H1 (cell line): ENCODE measurements around the gene ERGIC3. TPM values are rescaled to one million over a fixed set of nuclear protein-coding genes. Genes with fewer than 3 reads are reported as not detected.
A peak's percentile ranks its signal among the peaks of the same experiment; 100 is the strongest.

Experiments used
- CTCF ChIA-PET: fragments of 300-600 bp; sonication (Branson Sonifier 250); formaldehyde crosslinking; loops from one replicate; lab custom pipeline; 2021; ENCODE audit not compliant: partially characterized antibody; lab: Charles Lee
- POLR2A ChIA-PET: fragments of 300-600 bp; sonication (Branson Sonifier 250); formaldehyde crosslinking; loops from one replicate; lab custom pipeline; 2021; ENCODE audit warnings: inconsistent platforms; ENCODE audit not compliant: partially characterized antibody; lab: Charles Lee
- DNase-seq, 2 experiments: peaks; one replicate each; pipeline versions ENCODE4 v3.0.0 to v3.0.0-alpha.2; 2010 to 2022; ENCODE audit warnings: low spot score in 2 of 2, low read depth in 1 of 2, mixed read lengths in 1 of 2
- FAIRE-seq: peaks from 2 replicates; lab custom pipeline; 2011; peaks lifted over from hg19 to GRCh38; lab: Jason Lieb, UNC
- H2AFZ ChIP-seq: 2 replicates; pipeline ENCODE4 v1.8.1; 2012; ENCODE audit warnings: low read length, inconsistent platforms
- H2AK5ac ChIP-seq: 2 replicates; pipeline ENCODE4 v1.6.1; 2013; ENCODE audit warnings: low read depth, low read length
- H2BK120ac ChIP-seq: replicated peaks from 2 replicates; pipeline ENCODE3; 2013; ENCODE audit warnings: low read depth, low read length, inconsistent platforms
- H2BK12ac ChIP-seq: 2 replicates; pipeline ENCODE4 v1.6.1; 2013; ENCODE audit warnings: low read depth, low read length
- H2BK15ac ChIP-seq: 2 replicates; pipeline ENCODE4 v1.6.1; 2013; ENCODE audit warnings: low read length
- H2BK20ac ChIP-seq: 2 replicates; pipeline ENCODE4 v1.6.1; 2013; ENCODE audit warnings: low read length
- H2BK5ac ChIP-seq: 2 replicates; pipeline ENCODE4 v1.6.1; 2013; ENCODE audit warnings: low read depth, low read length
- H3K14ac ChIP-seq: 2 replicates; pipeline ENCODE4 v1.6.1; 2013; ENCODE audit warnings: inconsistent platforms; ENCODE audit not compliant: insufficient read length
- H3K18ac ChIP-seq: 2 replicates; pipeline ENCODE4 v1.6.1; 2013; ENCODE audit warnings: low read length; ENCODE audit errors: extremely low read depth
- H3K23ac ChIP-seq: 2 replicates; pipeline ENCODE4 v1.6.1; 2013; ENCODE audit warnings: inconsistent platforms; ENCODE audit not compliant: insufficient read length
- H3K23me2 ChIP-seq: 2 replicates; pipeline ENCODE4 v1.6.1; 2013; ENCODE audit warnings: low read depth, low read length
- H3K27ac ChIP-seq: 2 replicates; pipeline ENCODE4 v1.6.1; 2011; ENCODE audit warnings: low read depth, low read length, inconsistent platforms
- H3K27me3 ChIP-seq, 4 experiments: replicated peaks in 1 of 4; 1 replicate in 1 of 4; 2 replicates in 3 of 4; pipeline versions ENCODE4 v1.6.1 to v1.8.1; 2011 to 2013; ENCODE audit warnings: low read length in 3 of 4, mild to moderate bottlenecking in 3 of 4, inconsistent platforms in 2 of 4, mixed read lengths in 2 of 4, moderate library complexity in 1 of 4; ENCODE audit not compliant: control insufficient read depth in 3 of 4, insufficient read depth in 3 of 4; ENCODE audit errors: extremely low read depth in 1 of 4
- H3K36me3 ChIP-seq, 4 experiments: 2 replicates each; pipeline versions ENCODE4 v1.6.1 to v1.8.1; 2011 to 2013; ENCODE audit warnings: mild to moderate bottlenecking in 4 of 4, low read length in 3 of 4, moderate library complexity in 2 of 4, control low read depth in 1 of 4, inconsistent platforms in 1 of 4; ENCODE audit not compliant: insufficient read depth in 4 of 4, control insufficient read depth in 2 of 4
- H3K4ac ChIP-seq: replicated peaks from 2 replicates; pipeline ENCODE3; 2013; ENCODE audit warnings: low read length, low read depth, mixed read lengths, inconsistent platforms; ENCODE audit not compliant: insufficient read length
- H3K4me1 ChIP-seq, 4 experiments: replicated peaks in 1 of 4; 1 replicate in 1 of 4; 2 replicates in 3 of 4; pipeline versions ENCODE4 v1.6.1 to v1.8.1; 2011 to 2013; ENCODE audit warnings: low read length in 3 of 4, inconsistent platforms in 2 of 4, mixed read lengths in 1 of 4; ENCODE audit not compliant: insufficient read depth in 4 of 4, control insufficient read depth in 3 of 4
- H3K4me2 ChIP-seq, 2 experiments: 2 replicates each; pipeline versions ENCODE4 v1.6.1 to v1.8.1; 2011 to 2013; ENCODE audit warnings: low read depth in 2 of 2, low read length in 2 of 2, control low read depth in 1 of 2, inconsistent platforms in 1 of 2, mild to moderate bottlenecking in 1 of 2; ENCODE audit not compliant: insufficient read depth in 1 of 2
- H3K4me3 ChIP-seq, 4 experiments: fragments of 200-600, 300-600 bp in 1 of 4; sonication (generic), shearing (Covaris generic), sonication (Bioruptor Twin) in 1 of 4; 2 replicates each; pipeline versions ENCODE4 v1.5.1 to v1.8.1; 2011 to 2016; ENCODE audit warnings: low read length in 4 of 4, low read depth in 3 of 4, control low read depth in 2 of 4, inconsistent platforms in 2 of 4, mild to moderate bottlenecking in 2 of 4, mixed read lengths in 1 of 4, moderate library complexity in 1 of 4; ENCODE audit not compliant: insufficient read depth in 2 of 4; ENCODE audit errors: extremely low read depth in 1 of 4
- H3K56ac ChIP-seq: replicated peaks from 2 replicates; pipeline ENCODE3; 2013; ENCODE audit warnings: low read depth, mild to moderate bottlenecking, mixed read lengths, low read length, inconsistent platforms; ENCODE audit not compliant: insufficient read length
- H3K79me1 ChIP-seq: 2 replicates; pipeline ENCODE4 v1.6.1; 2013; ENCODE audit warnings: low read depth, low read length, control low read depth
- H3K79me2 ChIP-seq, 2 experiments: 2 replicates each; pipeline versions ENCODE4 v1.6.1 to v1.8.1; 2012 to 2013; ENCODE audit warnings: low read length in 2 of 2, mild to moderate bottlenecking in 2 of 2, inconsistent platforms in 1 of 2; ENCODE audit not compliant: insufficient read depth in 2 of 2, control insufficient read depth in 1 of 2
- H3K9ac ChIP-seq, 4 experiments: replicated peaks in 1 of 4; 1 replicate in 1 of 4; 2 replicates in 3 of 4; pipeline versions ENCODE4 v1.6.1 to v1.8.1; 2011 to 2013; ENCODE audit warnings: low read depth in 3 of 4, low read length in 3 of 4, control low read depth in 2 of 4, mild to moderate bottlenecking in 2 of 4, moderate library complexity in 2 of 4, inconsistent platforms in 1 of 4; ENCODE audit errors: extremely low read depth in 1 of 4
- H3K9me3 ChIP-seq, 2 experiments: 2 replicates each; pipeline versions ENCODE4 v1.6.1 to v1.8.1; 2012 to 2013; ENCODE audit warnings: mild to moderate bottlenecking in 2 of 2, moderate library complexity in 2 of 2, control low read depth in 1 of 2, inconsistent platforms in 1 of 2, low read depth in 1 of 2, low read length in 1 of 2, mixed read lengths in 1 of 2; ENCODE audit not compliant: insufficient read depth in 2 of 2
- H4K20me1 ChIP-seq, 2 experiments: replicated peaks in 1 of 2; 2 replicates each; pipeline versions ENCODE3 to v1.8.1; 2011 to 2013; ENCODE audit warnings: inconsistent platforms in 2 of 2, low read length in 2 of 2, mild to moderate bottlenecking in 1 of 2; ENCODE audit not compliant: insufficient read depth in 2 of 2, control insufficient read depth in 1 of 2
- H4K5ac ChIP-seq: 2 replicates; pipeline ENCODE4 v1.6.1; 2013; ENCODE audit warnings: low read length, low read depth, mixed read lengths, inconsistent platforms; ENCODE audit not compliant: insufficient read length
- H4K8ac ChIP-seq: 2 replicates; pipeline ENCODE4 v1.8.0; 2013; ENCODE audit warnings: mild to moderate bottlenecking, moderate library complexity, low read length, inconsistent platforms; ENCODE audit not compliant: insufficient read depth; ENCODE audit errors: extremely low read depth
- H4K91ac ChIP-seq: replicated peaks from 2 replicates; pipeline ENCODE3; 2013; ENCODE audit warnings: low read length, mixed read lengths, inconsistent platforms; ENCODE audit not compliant: insufficient read length
- TBP ChIP-seq: IDR thresholded peaks from 2 replicates; pipeline ENCODE4 v1.6.1; 2011; ENCODE audit warnings: low read depth, low read length, improper control_type of control experiment
- WGBS, 2 experiments: shearing (Covaris generic) in 1 of 2; methylation state at CpG; one replicate each; pipeline versions ENCODE4 v1.1.6 to v1.1.7; 2013 to 2015; ENCODE audit warnings: low lambda C conversion rate in 2 of 2, mixed read lengths in 2 of 2, inconsistent platforms in 1 of 2, low coverage in 1 of 2, missing lambda C conversion rate in 1 of 2; ENCODE audit not compliant: insufficient replicate concordance in 2 of 2, insufficient coverage in 1 of 2, insufficient read length in 1 of 2; ENCODE audit errors: extremely low coverage in 1 of 2, missing lambda C conversion rate in 1 of 2; 5-methylcytosine and 5-hydroxymethylcytosine counted together
- polyA plus RNA-seq, 7 experiments: library from polyadenylated mRNA; depleted of rRNA in 3 of 7; stranded (reverse) in 5 of 7; unstranded in 2 of 7; fragments of >200 nt in 5 of 7; fragments of 200-250 nt in 2 of 7; gene quantifications; 1 replicate in 5 of 7; 2 replicates in 1 of 7; 4 replicates in 1 of 7; pipeline versions ENCODE4 v1.2.1 to v1.2.3, GENCODE V29; 2011 to 2013; ENCODE audit warnings: missing spikeins in 2 of 7, mixed read lengths in 2 of 7
- total RNA-seq: library from RNA; stranded (reverse); fragmentation: NEBNext Ultra II Directional; extraction: Animal tissue kit (Norgen Biotek cat#: 25700); gene quantifications from 2 replicates; pipeline ENCODE4 v1.2.1, GENCODE V29; 2021

The ERGIC3 gene
- total and polyA plus RNA-seq, 2 of the 8 experiments (the other 6 are each of a cell fraction or from before 2014, with no cell fraction given), result 178 to 341 TPM

GRCh38 chr20:35541118-35541782 lies 628 bp upstream of the ERGIC3 start:
- H3K4me1 ChIP-seq, result peaks cover 2 to 6% (median 4%) of the 10 kb centered on the region in 4 experiments; a peak in 5 of 7 replicates
- H3K56ac ChIP-seq, result peak overlapping the region; percentile 75
- H4K8ac ChIP-seq, result peak overlapping the region; percentile 63; the same call in 1 of the 2 replicates
- DNase-seq, result no peak
- no peak overlapping the region; the same call in 1 of the 2 replicates for H2AK5ac ChIP-seq
- no peak for TF ChIP-seq TBP
- peak overlapping the region; percentile 47 to 82 (median 62) for H3K4me3 ChIP-seq
- POLR2A ChIA-PET, result interaction anchor here (0.7 to 3.3 kb wide), 28 partner anchors 8 to 413 kb away, joined by 3 to 30 read pairs (median 4); partner anchors contain the start of genes CEP250, RBM39 and SCAND1
- FAIRE-seq, result no peak
- no peak overlapping the region for H3K27ac ChIP-seq
- H2BK15ac ChIP-seq, result peak overlapping the region; percentile 20; the same call in 1 of the 2 replicates
- H3K4ac ChIP-seq, result no peak overlapping the region
- H3K27me3 ChIP-seq, result no peaks in the 10 kb centered on the region
- peak overlapping the region; percentile 41 for H4K5ac ChIP-seq
- peak overlapping the region; percentile 70 for H2AFZ ChIP-seq
- H2BK5ac ChIP-seq, result no peak overlapping the region
- no peaks in the 10 kb centered on the region for H3K9me3 ChIP-seq
- CTCF ChIA-PET, result interaction anchor here (0.6 to 1.7 kb wide), 9 partner anchors 20 to 93 kb away, joined by 3 to 8 read pairs (median 3); no protein-coding TSS in a partner anchor
- peak overlapping the region in 3 of 4 experiments; percentile 12 to 64 (median 16); a peak in 3 of 7 replicates for H3K9ac ChIP-seq
- peaks cover 6% of the 10 kb centered on the region; the same call in 1 of the 2 replicates for H3K79me1 ChIP-seq
- no peak overlapping the region for H2BK120ac ChIP-seq
- H2BK20ac ChIP-seq, result no peak overlapping the region
- 4% methylated on average over 13 of the region's 13 CpGs; no CpG with 5 or more reads in 1 of the 2 experiments for WGBS, 2 experiments
- H3K18ac ChIP-seq, result peak overlapping the region; percentile 97
- peak overlapping the region; percentile 49 for H4K91ac ChIP-seq
- H3K36me3 ChIP-seq, result peaks cover 0 to 10% (median 2%) of the 10 kb centered on the region in 4 experiments; a peak in 3 of 8 replicates
- H3K14ac ChIP-seq, result no peak overlapping the region
- peaks cover 0 to 10% of the 10 kb centered on the region in 2 experiments; a peak in 1 of 4 replicates for H3K79me2 ChIP-seq
- H3K23ac ChIP-seq, result no peak overlapping the region
- H4K20me1 ChIP-seq, result peaks cover 0 to 2% of the 10 kb centered on the region in 2 experiments
- H3K4me2 ChIP-seq, result peak overlapping the region; percentile 87 to 91
- peaks cover 11% of the 10 kb centered on the region for H3K23me2 ChIP-seq
- H2BK12ac ChIP-seq, result no peak overlapping the region
